ENCODE results near the gene SLC39A3. TPM values are rescaled to one million over a fixed set of nuclear protein-coding genes. Genes with fewer than 3 reads are reported as not detected.
A peak's percentile ranks its signal among the peaks of the same experiment; 100 is the strongest.

The SLC39A3 gene
- total RNA-seq, 1 experiment from 2014 or later, result 87.4 TPM

DNA sequence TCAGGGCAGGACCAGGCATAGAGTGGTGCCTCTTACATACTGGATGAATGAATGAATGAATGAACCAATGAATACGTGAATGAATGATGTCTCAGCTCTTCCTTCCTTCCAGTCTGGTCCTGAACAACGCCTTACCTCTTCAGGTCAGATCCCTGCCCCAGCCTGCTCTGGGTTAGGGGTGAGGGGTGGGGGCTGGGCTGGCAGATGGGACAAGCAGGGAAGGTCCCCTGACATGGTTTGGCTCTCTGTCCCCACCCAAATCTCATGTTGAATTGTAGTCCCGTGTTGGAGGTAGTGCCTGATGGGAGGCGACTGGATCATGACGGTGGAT lies 28.0 kb downstream of the SLC39A3 start:
- Histone ChIP-seq H3K27ac (ENCODE audit: low read length) (no peak overlapping the region), H3F3A (ENCODE audit: low read length, unreplicated experiment) (no peaks in the 10 kb centered on the region), H3K9me3 (ENCODE audit: low read length) (0 out of 2 replicates have a peak, but pooled peaks cover 7% of the 10 kb centered on the region), H3K4me3 (ENCODE audit: low read length) (no peak overlapping the region), H3K79me2 (ENCODE audit: low read length) (no peaks in the 10 kb centered on the region), H3K4me2 (ENCODE audit: low read length) (no peak overlapping the region), H3K4me1 (ENCODE audit: insufficient read depth, low read length) (no peaks in the 10 kb centered on the region; the same call in 1 of the 2 replicates), H3K27me3 (ENCODE audit: low read length) (no peaks in the 10 kb centered on the region), H3K36me3 (ENCODE audit: low read depth, low read length) (no peaks in the 10 kb centered on the region), H3K9ac (ENCODE audit: low read length) (no peak overlapping the region), H4K20me1 (ENCODE audit: low read length) (no peaks in the 10 kb centered on the region), H2AFZ (ENCODE audit: low read length) (no peak overlapping the region), H3K9me2 (replicated peaks; ENCODE audit: low read length) (no peaks in the 10 kb centered on the region)
- intact Hi-C loops (cut with micrococcal nuclease), result no loop called here
- DNase-seq (no peak), ATAC-seq (no peak)
- ChIA-PET CTCF (no interaction called here), POLR2A (ENCODE audit: unreplicated experiment) (no interaction called here)
- no TSS peak for BruUV-seq (replicated peaks)
- TF ChIP-seq, protein P1, sequence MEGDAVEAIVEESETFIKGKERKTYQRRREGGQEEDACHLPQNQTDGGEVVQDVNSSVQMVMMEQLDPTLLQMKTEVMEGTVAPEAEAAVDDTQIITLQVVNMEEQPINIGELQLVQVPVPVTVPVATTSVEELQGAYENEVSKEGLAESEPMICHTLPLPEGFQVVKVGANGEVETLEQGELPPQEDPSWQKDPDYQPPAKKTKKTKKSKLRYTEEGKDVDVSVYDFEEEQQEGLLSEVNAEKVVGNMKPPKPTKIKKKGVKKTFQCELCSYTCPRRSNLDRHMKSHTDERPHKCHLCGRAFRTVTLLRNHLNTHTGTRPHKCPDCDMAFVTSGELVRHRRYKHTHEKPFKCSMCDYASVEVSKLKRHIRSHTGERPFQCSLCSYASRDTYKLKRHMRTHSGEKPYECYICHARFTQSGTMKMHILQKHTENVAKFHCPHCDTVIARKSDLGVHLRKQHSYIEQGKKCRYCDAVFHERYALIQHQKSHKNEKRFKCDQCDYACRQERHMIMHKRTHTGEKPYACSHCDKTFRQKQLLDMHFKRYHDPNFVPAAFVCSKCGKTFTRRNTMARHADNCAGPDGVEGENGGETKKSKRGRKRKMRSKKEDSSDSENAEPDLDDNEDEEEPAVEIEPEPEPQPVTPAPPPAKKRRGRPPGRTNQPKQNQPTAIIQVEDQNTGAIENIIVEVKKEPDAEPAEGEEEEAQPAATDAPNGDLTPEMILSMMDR (conservative IDR thresholded peaks at IDR 0.05; ENCODE audit: low read depth, low read length), result no peak
- TF ChIP-seq EZH2 (IDR thresholded peaks at IDR 0.05; ENCODE audit: low read length, unreplicated experiment), result no peak
- no peak for TF ChIP-seq EZH2phosphoT487 (IDR thresholded peaks at IDR 0.05; ENCODE audit: borderline replicate concordance, low read length)

DNA sequence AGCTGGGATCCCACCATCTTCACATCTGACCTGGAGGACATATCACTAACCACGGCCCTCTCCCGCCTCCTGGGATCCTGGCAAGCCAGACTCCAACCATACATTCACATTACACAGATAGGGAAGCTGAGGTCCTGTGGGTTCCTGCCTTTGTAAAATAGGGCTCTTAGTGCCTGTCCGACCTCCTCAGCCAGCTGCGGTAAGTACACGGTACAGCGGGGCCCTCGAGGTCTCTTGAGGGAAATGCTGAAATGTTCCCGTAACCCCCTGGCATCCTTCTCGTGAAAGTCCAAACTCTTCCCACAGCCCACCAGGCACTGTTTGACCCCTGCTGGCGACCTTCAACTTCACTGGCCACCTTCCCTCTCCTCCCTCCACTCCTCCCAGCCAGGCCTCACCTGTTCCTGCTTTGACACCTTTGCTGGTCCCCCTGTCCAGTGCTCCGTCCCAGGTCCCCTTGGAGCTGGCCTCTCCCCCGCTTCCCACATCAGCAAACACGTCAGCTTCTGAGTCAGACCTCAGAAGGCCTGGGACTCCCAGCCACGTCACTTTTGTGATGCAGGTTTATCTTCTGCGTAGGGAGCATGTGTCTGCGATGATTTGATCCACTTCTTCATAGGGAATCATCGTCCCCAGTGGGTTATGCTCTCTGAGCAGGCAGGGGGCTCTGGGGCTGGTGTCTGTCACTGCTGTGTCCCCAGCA lies 28.5 kb downstream of the SLC39A3 start:
- DNase-seq (peak; percentile 21), ATAC-seq (no peak)
- H3K9ac ChIP-seq (ENCODE audit: low read length), result no peak overlapping the region
- ChIA-PET POLR2A (ENCODE audit: unreplicated experiment) (no interaction called here), CTCF (no interaction called here)
- intact Hi-C loops (cut with micrococcal nuclease), result no loop called here
- no peak overlapping the region for H3K4me3 ChIP-seq (ENCODE audit: low read length)
- no peaks in the 10 kb centered on the region for H3K9me2 ChIP-seq (replicated peaks; ENCODE audit: low read length)
- H2AFZ ChIP-seq (ENCODE audit: low read length), result no peak overlapping the region
- 0 out of 2 replicates have a peak, but pooled peaks cover 7% of the 10 kb centered on the region for H3K9me3 ChIP-seq (ENCODE audit: low read length)
- no peaks in the 10 kb centered on the region for H3K36me3 ChIP-seq (ENCODE audit: low read depth, low read length)
- H3K4me1 ChIP-seq (ENCODE audit: insufficient read depth, low read length), result no peaks in the 10 kb centered on the region; the same call in 1 of the 2 replicates
- no peak overlapping the region for H3K27ac ChIP-seq (ENCODE audit: low read length)
- H4K20me1 ChIP-seq (ENCODE audit: low read length), result no peaks in the 10 kb centered on the region
- BruUV-seq (replicated peaks), result no TSS peak
- H3F3A ChIP-seq (ENCODE audit: low read length, unreplicated experiment), result no peaks in the 10 kb centered on the region
- no peaks in the 10 kb centered on the region for H3K79me2 ChIP-seq (ENCODE audit: low read length)
- no peaks in the 10 kb centered on the region for H3K27me3 ChIP-seq (ENCODE audit: low read length)
- no peak overlapping the region for H3K4me2 ChIP-seq (ENCODE audit: low read length)
- TF ChIP-seq, protein P1 (conservative IDR thresholded peaks at IDR 0.05; ENCODE audit: low read depth, low read length), result no peak
- TF ChIP-seq EZH2 (IDR thresholded peaks at IDR 0.05; ENCODE audit: low read length, unreplicated experiment) (no peak), EZH2phosphoT487 (IDR thresholded peaks at IDR 0.05; ENCODE audit: borderline replicate concordance, low read length) (no peak)

DNA sequence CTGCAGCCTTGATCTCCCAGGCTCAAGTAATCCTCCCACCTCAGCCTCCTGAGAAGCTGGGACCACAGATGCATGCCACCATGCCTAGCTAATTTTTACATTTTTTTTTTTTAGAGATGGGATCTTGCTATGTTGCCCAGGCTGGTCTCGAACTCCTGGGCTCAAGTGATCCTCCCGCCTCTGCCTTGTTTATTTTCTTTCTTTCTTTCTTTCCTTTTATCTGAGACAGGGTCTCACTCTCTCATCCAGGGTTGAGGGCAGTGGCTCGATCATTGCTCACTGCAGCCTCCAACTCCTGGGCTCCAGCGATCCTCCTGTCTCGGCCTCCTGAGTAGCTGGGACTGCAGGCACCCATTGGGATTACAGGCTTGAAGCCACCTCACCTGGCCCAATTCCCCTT lies 33.6 kb downstream of the SLC39A3 start:
- H2AFZ ChIP-seq (ENCODE audit: low read length), result no peak overlapping the region
- H3K27me3 ChIP-seq (ENCODE audit: low read length), result no peaks in the 10 kb centered on the region
- BruUV-seq (replicated peaks), result no TSS peak
- intact Hi-C loops (cut with micrococcal nuclease), result no loop called here
- POLR2A ChIA-PET (ENCODE audit: unreplicated experiment), result no interaction called here
- H3K27ac ChIP-seq (ENCODE audit: low read length), result no peak overlapping the region
- H3K4me1 ChIP-seq (ENCODE audit: insufficient read depth, low read length), result no peaks in the 10 kb centered on the region; the same call in 1 of the 2 replicates
- H3K9ac ChIP-seq (ENCODE audit: low read length), result no peak overlapping the region
- no peak for DNase-seq
- no peaks in the 10 kb centered on the region for H3F3A ChIP-seq (ENCODE audit: low read length, unreplicated experiment)
- H3K4me3 ChIP-seq (ENCODE audit: low read length), result no peak overlapping the region
- no peaks in the 10 kb centered on the region for H3K36me3 ChIP-seq (ENCODE audit: low read depth, low read length)
- CTCF ChIA-PET, result no interaction called here
- H3K9me3 ChIP-seq (ENCODE audit: low read length), result no peaks in the 10 kb centered on the region
- H4K20me1 ChIP-seq (ENCODE audit: low read length), result no peaks in the 10 kb centered on the region
- H3K79me2 ChIP-seq (ENCODE audit: low read length), result no peaks in the 10 kb centered on the region
- no peak for ATAC-seq
- H3K4me2 ChIP-seq (ENCODE audit: low read length), result no peak overlapping the region
- H3K9me2 ChIP-seq (replicated peaks; ENCODE audit: low read length), result no peaks in the 10 kb centered on the region
- TF ChIP-seq EZH2 (IDR thresholded peaks at IDR 0.05; ENCODE audit: low read length, unreplicated experiment), result no peak
- TF ChIP-seq EZH2phosphoT487 (IDR thresholded peaks at IDR 0.05; ENCODE audit: borderline replicate concordance, low read length), result no peak
- TF ChIP-seq, protein P1 (conservative IDR thresholded peaks at IDR 0.05; ENCODE audit: low read depth, low read length), result no peak
